Measurements from ENCODE around the gene DPYSL5. TPM values are rescaled to one million over a fixed set of nuclear protein-coding genes. Genes with fewer than 3 reads are reported as not detected.

DPYSL5 gene
- not detected for total RNA-seq
- polyA plus RNA-seq: not detected

GRCh38 chr2:26847655-26848335 lies at the start of gene DPYSL5:
TSS of gene DPYSL5 (plus strand) at chr2:26848132. CDS start at chr2:26898500, 50,368 bp downstream.
- Mint-ChIP-seq H3K27ac (no peak within 1 kb of the TSS), H3K36me3 (no peaks in the 10 kb centered on the region), H3K27me3 (peaks cover 63% of the 10 kb centered on the region), H3K4me3 (peak within 1 kb of the TSS in 3 of 4 donors; percentile 38 to 82 (median 76)), H3K9me3 (no peaks in the 10 kb centered on the region), H3K4me1 (peaks cover 0 to 17% (median 7%) of the 10 kb centered on the region in 4 donors)
- H3K9me3 ChIP-seq (ENCODE audit: control insufficient read depth in 2 of 2, low read length in 2 of 2): no peaks in the 10 kb centered on the region
- no peak for ATAC-seq (ENCODE audit: low read depth in 2 of 2)
- DNase-seq: no peak
- H3K27ac ChIP-seq (ENCODE audit: insufficient read depth, low read length, poor library complexity, severe bottlenecking): no peak within 1 kb of the TSS
- peaks cover 38% of the 10 kb centered on the region for H3K27me3 ChIP-seq (ENCODE audit: control insufficient read depth, insufficient read depth, low read length)
- H3K36me3 ChIP-seq (ENCODE audit: control insufficient read depth, insufficient read depth, low read length): no peaks in the 10 kb centered on the region
- no peak within 1 kb of the TSS for H3K4me3 ChIP-seq (ENCODE audit: low read depth, low read length)
- H3K4me1 ChIP-seq (ENCODE audit: control insufficient read depth, insufficient read depth, low read length, poor library complexity, severe bottlenecking): peaks cover 39% of the 10 kb centered on the region

- Histone ChIP-seq H3K27ac (ENCODE audit: insufficient read depth, low read length, poor library complexity, severe bottlenecking) (no peak overlapping the region), H3K27me3 (ENCODE audit: control insufficient read depth, insufficient read depth, low read length) (no peaks in the 10 kb centered on the region), H3K36me3 (ENCODE audit: control insufficient read depth, insufficient read depth, low read length) (no peaks in the 10 kb centered on the region), H3K9me3 (ENCODE audit: control insufficient read depth in 2 of 2, low read length in 2 of 2) (no peaks in the 10 kb centered on the region), H3K4me3 (ENCODE audit: low read depth, low read length) (no peak overlapping the region), H3K4me1 (ENCODE audit: control insufficient read depth, insufficient read depth, low read length, poor library complexity, severe bottlenecking) (no peaks in the 10 kb centered on the region)
- Mint-ChIP-seq H3K4me1 (peaks cover 0 to 11% (median 0%) of the 10 kb centered on the region in 4 donors), H3K36me3 (no peaks in the 10 kb centered on the region), H3K4me3 (no peak overlapping the region), H3K27ac (peak overlapping the region in 1 of 3 donors; percentile 67), H3K9me3 (no peaks in the 10 kb centered on the region), H3K27me3 (no peaks in the 10 kb centered on the region)
- DNase-seq: no peak
- no peak for ATAC-seq (ENCODE audit: low read depth in 2 of 2)
Observed at GRCh38 chr2:26801328-26801727, 46.6 kb upstream of the DPYSL5 start.

GRCh38 chr2:26801796-26802195 lies 46.1 kb upstream of the DPYSL5 start:
- H3K9me3 ChIP-seq (ENCODE audit: control insufficient read depth in 2 of 2, low read length in 2 of 2): no peaks in the 10 kb centered on the region
- H3K4me1 Mint-ChIP-seq: peaks cover 0 to 11% (median 0%) of the 10 kb centered on the region in 4 donors
- no peak overlapping the region for H3K27ac ChIP-seq (ENCODE audit: insufficient read depth, low read length, poor library complexity, severe bottlenecking)
- no peak for DNase-seq
- no peaks in the 10 kb centered on the region for H3K4me1 ChIP-seq (ENCODE audit: control insufficient read depth, insufficient read depth, low read length, poor library complexity, severe bottlenecking)
- H3K27me3 Mint-ChIP-seq: no peaks in the 10 kb centered on the region
- no peaks in the 10 kb centered on the region for H3K9me3 Mint-ChIP-seq
- H3K36me3 Mint-ChIP-seq: no peaks in the 10 kb centered on the region
- no peak for ATAC-seq (ENCODE audit: low read depth in 2 of 2)
- no peaks in the 10 kb centered on the region for H3K36me3 ChIP-seq (ENCODE audit: control insufficient read depth, insufficient read depth, low read length)
- H3K4me3 Mint-ChIP-seq: no peak overlapping the region
- H3K27me3 ChIP-seq (ENCODE audit: control insufficient read depth, insufficient read depth, low read length): no peaks in the 10 kb centered on the region
- peak overlapping the region in 1 of 3 donors; percentile 67 for H3K27ac Mint-ChIP-seq
- no peak overlapping the region for H3K4me3 ChIP-seq (ENCODE audit: low read depth, low read length)

GRCh38 chr2:26805241-26805676 lies 42.7 kb upstream of the DPYSL5 start:
- peaks cover 4% of the 10 kb centered on the region for H3K4me1 ChIP-seq (ENCODE audit: control insufficient read depth, insufficient read depth, low read length, poor library complexity, severe bottlenecking)
- Mint-ChIP-seq H3K36me3 (no peaks in the 10 kb centered on the region), H3K4me1 (peaks cover 4 to 11% (median 5%) of the 10 kb centered on the region in 4 donors), H3K27ac (no peak overlapping the region), H3K27me3 (peaks cover 5% of the 10 kb centered on the region), H3K4me3 (no peak overlapping the region), H3K9me3 (no peaks in the 10 kb centered on the region)
- ATAC-seq (ENCODE audit: low read depth in 2 of 2) (no peak), DNase-seq (no peak)
- no peak overlapping the region for H3K27ac ChIP-seq (ENCODE audit: insufficient read depth, low read length, poor library complexity, severe bottlenecking)
- H3K36me3 ChIP-seq (ENCODE audit: control insufficient read depth, insufficient read depth, low read length): no peaks in the 10 kb centered on the region
- H3K9me3 ChIP-seq (ENCODE audit: control insufficient read depth in 2 of 2, low read length in 2 of 2): no peaks in the 10 kb centered on the region
- H3K27me3 ChIP-seq (ENCODE audit: control insufficient read depth, insufficient read depth, low read length): no peaks in the 10 kb centered on the region
- no peak overlapping the region for H3K4me3 ChIP-seq (ENCODE audit: low read depth, low read length)

GRCh38 chr2:26807788-26808460 lies 40.0 kb upstream of the DPYSL5 start:
- Mint-ChIP-seq H3K4me1 (peaks cover 5 to 11% (median 7%) of the 10 kb centered on the region in 4 donors), H3K9me3 (no peaks in the 10 kb centered on the region), H3K36me3 (no peaks in the 10 kb centered on the region), H3K27me3 (peaks cover 10% of the 10 kb centered on the region), H3K4me3 (no peak overlapping the region), H3K27ac (peak overlapping the region in 1 of 3 donors; percentile 54)
- Histone ChIP-seq H3K4me1 (ENCODE audit: control insufficient read depth, insufficient read depth, low read length, poor library complexity, severe bottlenecking) (peaks cover 4% of the 10 kb centered on the region), H3K9me3 (ENCODE audit: control insufficient read depth in 2 of 2, low read length in 2 of 2) (no peaks in the 10 kb centered on the region), H3K36me3 (ENCODE audit: control insufficient read depth, insufficient read depth, low read length) (no peaks in the 10 kb centered on the region), H3K4me3 (ENCODE audit: low read depth, low read length) (no peak overlapping the region), H3K27me3 (ENCODE audit: control insufficient read depth, insufficient read depth, low read length) (no peaks in the 10 kb centered on the region), H3K27ac (ENCODE audit: insufficient read depth, low read length, poor library complexity, severe bottlenecking) (no peak overlapping the region)
- DNase-seq (no peak), ATAC-seq (ENCODE audit: low read depth in 2 of 2) (no peak)

- Histone ChIP-seq H3K36me3 (ENCODE audit: control insufficient read depth, insufficient read depth, low read length) (no peaks in the 10 kb centered on the region), H3K9me3 (ENCODE audit: control insufficient read depth in 2 of 2, low read length in 2 of 2) (no peaks in the 10 kb centered on the region), H3K27ac (ENCODE audit: insufficient read depth, low read length, poor library complexity, severe bottlenecking) (no peak overlapping the region), H3K4me3 (ENCODE audit: low read depth, low read length) (no peak overlapping the region), H3K27me3 (ENCODE audit: control insufficient read depth, insufficient read depth, low read length) (no peaks in the 10 kb centered on the region), H3K4me1 (ENCODE audit: control insufficient read depth, insufficient read depth, low read length, poor library complexity, severe bottlenecking) (peaks cover 4% of the 10 kb centered on the region)
- Mint-ChIP-seq H3K4me1 (peaks cover 5 to 11% (median 7%) of the 10 kb centered on the region in 4 donors), H3K27ac (no peak overlapping the region), H3K4me3 (no peak overlapping the region), H3K36me3 (no peaks in the 10 kb centered on the region), H3K27me3 (peaks cover 16% of the 10 kb centered on the region), H3K9me3 (no peaks in the 10 kb centered on the region)
- DNase-seq (no peak), ATAC-seq (ENCODE audit: low read depth in 2 of 2) (no peak)
Observed at GRCh38 chr2:26809211-26809610, 38.7 kb upstream of the DPYSL5 start.

- Histone ChIP-seq H3K9me3 (ENCODE audit: control insufficient read depth in 2 of 2, low read length in 2 of 2) (no peaks in the 10 kb centered on the region), H3K27ac (ENCODE audit: insufficient read depth, low read length, poor library complexity, severe bottlenecking) (no peak overlapping the region), H3K27me3 (ENCODE audit: control insufficient read depth, insufficient read depth, low read length) (no peaks in the 10 kb centered on the region), H3K36me3 (ENCODE audit: control insufficient read depth, insufficient read depth, low read length) (no peaks in the 10 kb centered on the region), H3K4me3 (ENCODE audit: low read depth, low read length) (no peak overlapping the region), H3K4me1 (ENCODE audit: control insufficient read depth, insufficient read depth, low read length, poor library complexity, severe bottlenecking) (peaks cover 4% of the 10 kb centered on the region)
- Mint-ChIP-seq H3K36me3 (no peaks in the 10 kb centered on the region), H3K9me3 (no peaks in the 10 kb centered on the region), H3K27ac (peak overlapping the region in 2 of 3 donors; percentile 5 to 70), H3K4me3 (no peak overlapping the region), H3K27me3 (peaks cover 16% of the 10 kb centered on the region), H3K4me1 (peaks cover 4 to 8% (median 5%) of the 10 kb centered on the region in 4 donors)
- ATAC-seq (ENCODE audit: low read depth in 2 of 2): no peak
- peak in 1 of 3 donors; percentile 9 for DNase-seq
Observed at GRCh38 chr2:26809876-26810577, 37.9 kb upstream of the DPYSL5 start.

Measured in CD4-positive, CD25-positive, alpha-beta regulatory T cell (primary cell).